CD4-positive, alpha-beta T cell (primary cell): ENCODE results near the gene RBPJL. TPM values are rescaled to one million over a fixed set of nuclear protein-coding genes. Genes with fewer than 3 reads are reported as not detected.

ENCODE experiments used
- ATAC-seq: fragments of 200-7000 bp; cut with Tn5 transposase; one replicate; pipeline ENCODE4 v1.10.0; 2022; ENCODE audit warnings: mild to moderate bottlenecking; ENCODE audit not compliant: poor library complexity
- CTCF ChIA-PET: fragments of 350-600 bp; sonication (Branson Sonifier 250); formaldehyde crosslinking; loops from one replicate; lab custom pipeline; 2021; ENCODE audit warnings: antibody characterized with exemption, inconsistent platforms; lab: Charles Lee
- POLR2A ChIA-PET: fragments of 350-600 bp; sonication (Branson Sonifier 250); formaldehyde crosslinking; loops from one replicate; lab custom pipeline; 2021; ENCODE audit warnings: antibody characterized with exemption, inconsistent platforms; lab: Charles Lee
- DNase-seq, 14 experiments: peaks; one replicate each; pipeline ENCODE4 v3.0.0-alpha.2; 2013 to 2020; ENCODE audit warnings: mixed read lengths in 2 of 14
- H3K27ac ChIP-seq, 2 donors: one replicate each; pipeline versions ENCODE4 v1.5.1 to v1.7.0; 2013; ENCODE audit warnings: low read length in 2 of 2, low read depth in 1 of 2, mild to moderate bottlenecking in 1 of 2
- H3K27me3 ChIP-seq, 2 experiments: 1 replicate in 1 of 2; 2 replicates in 1 of 2; pipeline versions ENCODE4 v1.6.1 to v1.7.0; 2013; ENCODE audit warnings: low read length in 2 of 2, control low read depth in 1 of 2, mild to moderate bottlenecking in 1 of 2, moderate library complexity in 1 of 2; ENCODE audit not compliant: insufficient read depth in 2 of 2, control insufficient read depth in 1 of 2
- H3K36me3 ChIP-seq: one replicate; pipeline ENCODE4 v1.6.1; 2013; ENCODE audit warnings: low read length, control low read depth; ENCODE audit not compliant: insufficient read depth
- H3K4me1 ChIP-seq: one replicate; pipeline ENCODE4 v1.6.1; 2013; ENCODE audit warnings: low read length, control low read depth; ENCODE audit not compliant: insufficient read depth
- H3K4me3 ChIP-seq: one replicate; pipeline ENCODE4 v1.5.1; 2013; ENCODE audit warnings: mild to moderate bottlenecking, low read length, moderate library complexity
- H3K9me3 ChIP-seq, 2 experiments: 1 replicate in 1 of 2; 2 replicates in 1 of 2; pipeline versions ENCODE4 v1.6.1 to v1.7.0; 2013; ENCODE audit warnings: low read length in 2 of 2, mild to moderate bottlenecking in 2 of 2, control low read depth in 1 of 2, moderate library complexity in 1 of 2; ENCODE audit not compliant: control insufficient read depth in 1 of 2, insufficient read depth in 1 of 2
- H3K27ac Mint-ChIP-seq: one replicate; pipeline ENCODE4 v1.8.0; 2020; ENCODE audit warnings: mixed read lengths
- H3K27me3 Mint-ChIP-seq: one replicate; pipeline ENCODE4 v1.8.0; 2021; ENCODE audit warnings: mixed read lengths
- H3K36me3 Mint-ChIP-seq: one replicate; pipeline ENCODE4 v1.8.0; 2021; ENCODE audit warnings: low read depth, mixed read lengths
- H3K4me1 Mint-ChIP-seq: one replicate; pipeline ENCODE4 v1.8.0; 2021; ENCODE audit warnings: low read depth, mixed read lengths
- H3K4me3 Mint-ChIP-seq: one replicate; pipeline ENCODE4 v1.8.0; 2020; ENCODE audit warnings: mild to moderate bottlenecking, mixed read lengths
- H3K9me3 Mint-ChIP-seq: one replicate; pipeline ENCODE4 v1.8.0; 2020; ENCODE audit warnings: mixed read lengths
- CTCF ChIP-seq: fragments of 200-600 bp; IDR thresholded peaks from one replicate; pipeline ENCODE4 v1.8.0; 2022; ENCODE audit warnings: antibody characterized with exemption, mild to moderate bottlenecking
- intact Hi-C, 2 experiments: fragments of 100-400 bp; cut with DNase I in 1 of 2; cut with micrococcal nuclease in 1 of 2; formaldehyde crosslinking; loops; one replicate each; pipeline versions ENCODE4 v1.15.1 to v1.9.0; 2023 to 2025; cut with DNase I, micrococcal nuclease
- total RNA-seq, 174 experiments: library from RNA in 2 of 174; stranded (reverse) in 2 of 174; gene quantifications; one replicate each; pipeline ENCODE4 v1.2.3 and lab custom pipeline; 2021 to 2026

Gene RBPJL
- total RNA-seq, 2 experiments from 2014 or later: not detected

- no peak overlapping the region for H3K4me3 Mint-ChIP-seq
- H3K4me1 Mint-ChIP-seq: no peaks in the 10 kb centered on the region
- H3K27me3 Mint-ChIP-seq: peaks cover 62% of the 10 kb centered on the region
- Histone ChIP-seq H3K4me3 (no peak overlapping the region), H3K27ac (no peak overlapping the region), H3K9me3 (peaks cover 0 to 9% of the 10 kb centered on the region in 2 experiments), H3K36me3 (no peaks in the 10 kb centered on the region), H3K4me1 (peaks cover 5% of the 10 kb centered on the region), H3K27me3 (peaks cover 18 to 25% of the 10 kb centered on the region in 2 experiments)
- no peaks in the 10 kb centered on the region for H3K9me3 Mint-ChIP-seq
- ChIA-PET POLR2A (no interaction called here), CTCF (no interaction called here)
- ATAC-seq: no peak
- no peak overlapping the region for H3K27ac Mint-ChIP-seq
- no peaks in the 10 kb centered on the region for H3K36me3 Mint-ChIP-seq
- no peak for TF ChIP-seq CTCF
- intact Hi-C loops: no loop called here
- no peak for DNase-seq
Observed at GRCh38 chr20:45303586-45304463, 2.8 kb upstream of the RBPJL start.

- Histone ChIP-seq H3K4me3 (no peak overlapping the region), H3K4me1 (peaks cover 5% of the 10 kb centered on the region), H3K27me3 (peaks cover 18 to 25% of the 10 kb centered on the region in 2 experiments), H3K27ac (no peak overlapping the region), H3K36me3 (no peaks in the 10 kb centered on the region), H3K9me3 (peaks cover 0 to 9% of the 10 kb centered on the region in 2 experiments)
- Mint-ChIP-seq H3K9me3 (no peaks in the 10 kb centered on the region), H3K27ac (no peak overlapping the region), H3K4me1 (no peaks in the 10 kb centered on the region), H3K4me3 (no peak overlapping the region), H3K36me3 (no peaks in the 10 kb centered on the region), H3K27me3 (peaks cover 65% of the 10 kb centered on the region)
- no peak for DNase-seq
- CTCF ChIA-PET: no interaction called here
- intact Hi-C loops: no loop called here
- POLR2A ChIA-PET: no interaction called here
- no peak for TF ChIP-seq CTCF
- no peak for ATAC-seq
Observed at GRCh38 chr20:45304464-45304999, 2.1 kb upstream of the RBPJL start.

GRCh38 chr20:45305262-45305661 is 1.4 kb upstream of the RBPJL start:
- H3K27me3 Mint-ChIP-seq: peaks cover 71% of the 10 kb centered on the region
- CTCF ChIA-PET: no interaction called here

More at GRCh38 chr20:45305262-45305661, 1.4 kb upstream of the RBPJL start:
- no peak overlapping the region for H3K4me3 Mint-ChIP-seq
- POLR2A ChIA-PET: no interaction called here
- Histone ChIP-seq H3K27ac (no peak overlapping the region), H3K27me3 (peaks cover 18 to 25% of the 10 kb centered on the region in 2 experiments), H3K4me3 (no peak overlapping the region), H3K9me3 (peaks cover 0 to 9% of the 10 kb centered on the region in 2 experiments), H3K36me3 (no peaks in the 10 kb centered on the region), H3K4me1 (peaks cover 5% of the 10 kb centered on the region)
- TF ChIP-seq CTCF: no peak
- ATAC-seq (no peak), DNase-seq (no peak)
- H3K4me1 Mint-ChIP-seq: no peaks in the 10 kb centered on the region
- no peaks in the 10 kb centered on the region for H3K9me3 Mint-ChIP-seq
- intact Hi-C loops: no loop called here
- H3K27ac Mint-ChIP-seq: no peak overlapping the region
- no peaks in the 10 kb centered on the region for H3K36me3 Mint-ChIP-seq
